GM18858 (cell line): Measurements from ENCODE around the gene IRF2BP2.
A peak's percentile ranks its signal among the peaks of the same experiment; 100 is the strongest.

ENCODE experiments used
- ATAC-seq: cut with Tn5 transposase; IDR thresholded peaks from one replicate; pipeline ENCODE4 v1.9.1; 2021; ENCODE audit not compliant: unreplicated experiment

Gene IRF2BP2

DNA sequence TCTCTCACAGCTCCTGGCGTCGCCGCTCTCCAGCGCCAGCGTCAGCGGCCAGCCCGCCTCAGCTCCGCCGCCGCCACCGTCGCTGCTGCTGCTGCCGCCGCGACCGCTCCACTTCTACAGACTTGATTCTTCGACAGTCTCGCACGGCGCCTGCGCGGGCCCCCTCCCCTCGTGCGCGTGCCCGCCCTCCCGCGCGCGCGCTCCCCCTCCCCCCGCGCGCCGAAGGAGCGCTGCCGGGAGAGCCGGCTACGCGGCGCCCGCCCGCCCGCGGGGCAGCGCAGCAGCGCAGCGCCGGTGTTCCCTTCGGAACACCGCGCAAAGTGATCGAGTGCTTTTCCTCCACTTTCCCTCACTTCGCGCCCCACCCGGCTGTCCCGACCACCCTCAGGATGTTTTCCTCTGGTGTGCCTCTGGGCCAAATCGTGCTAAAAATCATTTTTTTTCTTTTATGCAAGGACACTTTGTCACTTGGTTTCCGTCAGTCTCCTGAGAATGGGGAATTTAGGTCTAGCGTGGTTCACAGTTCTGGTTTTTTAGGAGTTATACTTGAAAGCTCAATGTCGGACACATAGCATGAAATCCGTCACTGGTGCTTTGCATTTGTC is at the start of gene IRF2BP2:
Gene IRF2BP2, minus strand, starts transcription at position 118 of the 605 bp plus-strand sequence. CDS start 684 bp downstream, outside the sequence.
- ATAC-seq, result no peak

DNA sequence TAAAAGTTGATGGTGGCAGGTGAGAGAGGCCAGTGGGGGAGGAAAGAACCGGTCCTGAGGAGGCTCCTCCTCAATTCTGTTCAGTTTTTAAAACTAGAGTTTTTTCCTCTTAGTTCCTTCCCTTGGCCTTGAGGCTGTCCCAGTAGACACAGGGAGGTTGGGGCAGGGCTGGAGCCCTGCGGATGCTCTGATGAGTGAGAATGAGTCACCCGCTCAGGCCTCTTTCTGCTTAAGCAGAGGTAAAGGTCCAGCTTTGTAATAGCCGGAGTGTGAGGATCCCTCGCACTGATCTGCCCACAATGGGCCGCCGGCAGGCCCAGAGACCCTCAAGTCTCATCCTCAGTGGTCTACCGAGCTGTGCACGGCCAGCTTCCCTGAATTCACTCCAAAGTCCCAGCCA is 49.6 kb upstream of the IRF2BP2 start:
- no peak for ATAC-seq

DNA sequence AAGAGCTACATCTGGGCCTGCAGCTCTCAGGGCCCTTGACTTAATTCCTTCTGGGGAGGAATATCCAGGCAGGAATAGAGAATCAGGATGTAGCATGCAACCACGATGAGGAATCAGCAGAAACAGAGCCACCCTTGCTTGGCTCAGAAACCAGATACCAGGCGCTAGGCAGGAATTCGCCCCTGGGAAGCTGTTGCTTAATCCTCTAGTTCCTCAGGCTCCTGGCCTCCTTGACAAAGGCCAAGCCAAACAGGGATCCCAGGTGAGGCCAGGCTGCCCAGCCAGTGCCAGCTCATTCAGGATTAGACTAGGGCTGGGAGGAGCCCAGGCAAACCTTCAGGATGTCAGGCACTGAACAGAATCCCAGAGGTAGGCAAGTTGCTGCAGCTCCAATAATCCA is 48.2 kb upstream of the IRF2BP2 start:
- ATAC-seq, result no peak

DNA sequence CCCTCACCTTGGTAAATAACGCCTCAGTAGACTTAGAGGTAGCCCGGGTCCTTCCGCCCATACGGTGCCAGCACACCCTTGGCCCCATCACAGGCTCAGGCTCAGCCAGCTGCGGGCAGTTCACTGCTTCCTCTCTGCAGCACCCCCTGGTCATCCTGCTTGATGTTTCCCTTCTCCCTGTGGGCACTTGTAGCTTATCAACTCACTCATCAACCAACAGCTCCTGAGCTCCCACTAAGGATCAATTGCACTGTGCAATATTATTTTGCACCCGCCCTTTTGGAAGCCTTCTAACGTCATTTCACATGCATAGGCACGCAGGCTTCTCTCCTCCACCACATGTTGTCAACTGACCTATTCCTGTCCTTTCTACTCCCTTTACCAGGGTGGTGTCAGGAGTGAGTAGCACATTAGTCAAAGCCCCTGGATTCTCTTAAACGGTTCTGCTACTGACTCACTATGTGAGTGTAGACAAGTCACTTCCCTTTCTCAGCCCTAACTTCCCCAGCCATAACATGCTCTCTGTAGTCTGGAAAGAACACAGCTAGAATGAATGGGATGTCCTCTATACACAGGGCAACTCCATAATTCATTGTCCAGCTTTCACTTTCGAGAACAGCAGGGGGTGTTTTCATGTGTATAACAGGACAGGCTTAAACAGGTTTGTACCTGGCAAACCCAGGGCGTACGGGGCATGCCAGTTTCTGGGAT is 47.1 kb upstream of the IRF2BP2 start:
- ATAC-seq, result peak; percentile 66

DNA sequence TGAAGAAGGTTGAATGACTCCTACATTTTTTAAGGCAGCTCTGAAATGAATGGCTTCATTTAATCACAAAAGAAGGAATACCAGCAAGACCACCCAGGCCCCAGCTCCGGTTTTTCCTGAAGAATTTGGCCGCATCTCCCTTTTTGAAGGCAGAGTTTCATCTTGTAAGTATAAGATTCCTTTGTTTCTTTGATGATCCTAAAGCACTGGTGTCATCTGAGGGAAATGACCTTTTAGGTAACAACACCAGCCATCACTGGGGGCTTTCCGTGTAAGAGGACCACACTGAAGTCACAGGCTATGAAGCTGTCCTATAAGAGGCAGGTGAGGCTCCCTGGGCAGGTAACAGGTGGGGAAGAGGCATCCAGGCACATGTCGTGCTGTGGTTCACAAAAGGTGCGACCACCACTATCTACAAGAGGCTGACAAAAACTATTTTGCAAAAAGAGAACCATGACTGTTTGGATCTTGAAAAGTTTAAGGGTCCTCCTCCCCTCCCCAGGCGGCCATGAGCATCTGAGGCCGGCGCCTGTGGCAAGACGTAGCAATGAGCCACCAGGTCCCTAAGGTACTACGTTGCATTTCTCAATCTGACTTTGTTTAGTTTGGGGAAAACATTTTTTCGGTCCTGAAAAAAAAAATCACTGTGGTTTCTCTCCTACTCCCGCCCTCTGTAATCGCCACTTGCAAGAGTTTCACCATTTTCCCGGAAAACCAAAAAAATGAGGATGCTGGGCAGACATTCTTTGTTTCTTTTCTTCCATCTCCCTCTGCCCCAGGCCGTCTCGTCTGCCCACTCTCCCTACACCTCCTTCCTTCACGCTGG is 46.3 kb upstream of the IRF2BP2 start:
- ATAC-seq, result no peak

DNA sequence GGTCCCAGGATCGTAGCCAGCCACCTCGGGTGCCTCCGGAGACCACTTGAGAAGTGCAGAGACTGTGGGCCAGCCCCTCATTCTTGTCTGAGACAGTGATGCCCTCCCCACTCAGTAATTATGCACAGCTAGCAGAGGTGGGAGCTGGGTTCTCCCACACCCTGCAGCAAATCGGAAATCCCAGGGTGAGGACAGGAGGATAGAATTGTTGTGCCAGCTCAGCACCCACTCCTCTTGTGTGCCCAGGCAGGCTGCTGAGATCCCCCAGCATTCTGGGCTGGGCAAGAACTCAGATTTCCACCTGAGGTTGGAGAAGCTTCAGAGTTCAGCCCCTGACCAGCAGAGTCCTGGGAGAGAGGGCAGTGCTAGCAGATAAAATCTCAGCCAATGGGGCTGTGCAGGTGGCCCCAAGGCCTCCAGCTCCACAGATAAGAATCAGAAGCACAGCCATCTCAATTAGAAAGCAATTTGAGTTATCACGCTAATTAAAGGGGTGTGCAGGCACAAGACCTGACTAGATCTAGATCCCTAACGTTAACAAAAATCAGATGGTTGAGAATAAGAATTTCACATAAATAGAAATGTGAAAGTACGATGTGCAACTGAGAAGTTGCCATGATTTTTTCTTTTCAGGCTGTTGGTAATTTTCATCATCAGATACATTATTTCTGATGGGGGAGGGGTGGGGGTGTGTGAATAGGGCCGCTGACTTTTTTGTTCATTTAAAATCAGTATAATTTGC is 45.5 kb upstream of the IRF2BP2 start:
- no peak for ATAC-seq

DNA sequence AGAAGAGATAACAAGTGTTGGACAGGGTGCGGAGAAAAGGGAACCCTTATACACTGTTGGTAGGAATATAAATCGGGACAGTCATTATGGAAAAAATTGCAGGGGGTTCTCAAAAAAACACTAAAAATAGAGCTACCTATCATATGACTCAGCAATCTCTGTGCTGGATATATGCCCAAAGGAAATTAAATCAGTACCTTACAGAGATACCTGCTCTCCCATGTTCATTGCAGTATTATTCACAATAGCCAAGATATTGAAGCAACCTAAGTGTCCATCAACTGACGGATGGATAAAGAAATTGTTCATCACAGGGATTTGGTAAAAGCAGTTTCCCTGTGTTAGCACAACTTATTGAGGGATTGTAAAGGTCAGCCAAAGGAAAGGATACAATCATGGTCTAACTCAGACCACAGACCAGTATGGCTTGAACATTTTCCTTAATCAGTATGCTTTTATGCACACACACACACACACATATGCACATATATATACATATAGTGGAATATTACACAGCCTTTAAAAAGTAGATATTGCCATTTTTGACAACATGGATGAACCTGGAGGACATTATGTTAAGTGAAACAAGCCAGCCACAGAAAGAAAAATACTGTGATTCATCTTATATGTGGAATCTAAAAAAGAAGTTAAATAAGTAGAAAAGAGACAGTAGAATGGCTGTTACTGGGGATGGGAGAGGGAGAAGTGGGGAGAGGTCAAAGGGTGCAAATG is 44.2 kb upstream of the IRF2BP2 start:
- no peak for ATAC-seq

DNA sequence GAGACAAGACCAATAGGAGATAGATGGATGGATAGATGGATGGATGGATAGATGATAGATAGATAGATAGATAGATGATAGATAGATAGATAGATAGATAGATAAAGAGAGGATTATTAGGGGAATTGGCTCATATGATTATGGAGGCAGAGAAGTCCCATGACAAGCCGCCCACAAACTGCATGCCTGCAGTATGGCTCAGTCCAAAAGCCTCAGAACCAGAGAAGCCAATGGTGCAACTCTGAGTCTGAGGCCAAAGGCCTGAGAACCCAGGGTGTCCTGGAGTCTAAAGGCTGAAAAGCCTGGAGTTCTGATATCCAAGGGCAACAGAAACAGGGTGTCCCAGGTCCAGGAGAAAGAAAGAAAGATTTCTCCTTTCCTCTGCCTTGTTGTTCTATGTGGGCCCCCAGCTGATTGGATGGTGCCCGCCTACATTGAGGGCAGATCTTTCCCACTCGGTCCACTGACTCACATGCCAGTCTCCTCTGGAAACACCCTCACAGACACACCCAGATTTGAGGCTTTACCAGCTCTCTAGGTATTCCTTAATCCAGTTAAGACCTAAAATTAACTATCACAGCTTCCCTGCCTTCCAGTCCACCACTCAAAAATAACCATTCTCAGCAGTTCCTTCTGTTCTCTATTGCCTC is 39.6 kb upstream of the IRF2BP2 start:
- ATAC-seq, result no peak

DNA sequence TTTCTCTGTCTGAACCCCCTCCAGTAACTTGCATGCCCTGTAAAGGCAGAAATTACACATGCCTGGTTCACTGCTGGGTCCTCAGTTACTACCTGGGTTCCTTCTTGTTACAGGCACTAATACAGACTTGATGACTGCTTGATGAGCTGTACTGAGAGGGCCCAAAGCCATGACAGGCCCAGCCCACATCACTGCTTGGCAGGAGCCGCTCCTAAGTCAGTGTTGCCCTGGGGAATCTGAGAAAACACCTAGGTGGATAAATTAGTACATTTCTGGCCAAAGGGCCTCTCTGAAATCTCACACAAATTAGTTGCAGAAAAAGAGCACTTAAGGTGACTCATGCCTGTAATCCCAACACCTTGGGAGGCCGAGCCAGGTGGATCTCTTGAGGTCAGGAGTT is 37.8 kb upstream of the IRF2BP2 start:
- no peak for ATAC-seq

DNA sequence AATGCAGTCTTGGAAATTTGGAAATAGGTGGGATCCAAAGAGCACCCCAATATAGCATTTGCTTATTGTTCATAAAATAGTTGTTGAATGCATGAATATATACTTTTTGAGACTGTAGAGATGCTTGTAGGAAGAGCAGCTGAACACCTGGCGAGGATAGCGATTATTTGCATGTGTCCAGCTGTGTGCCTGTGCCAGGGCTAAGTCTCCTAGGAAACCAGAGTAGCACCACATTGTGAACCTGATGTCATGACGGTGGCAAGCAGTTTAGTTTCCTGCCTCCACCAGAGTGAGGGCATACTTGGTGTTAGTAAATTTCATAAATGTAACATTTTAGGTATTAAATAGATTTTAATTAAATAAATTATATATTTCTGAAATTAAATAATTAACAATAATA is 37.3 kb upstream of the IRF2BP2 start:
- ATAC-seq, result no peak

DNA sequence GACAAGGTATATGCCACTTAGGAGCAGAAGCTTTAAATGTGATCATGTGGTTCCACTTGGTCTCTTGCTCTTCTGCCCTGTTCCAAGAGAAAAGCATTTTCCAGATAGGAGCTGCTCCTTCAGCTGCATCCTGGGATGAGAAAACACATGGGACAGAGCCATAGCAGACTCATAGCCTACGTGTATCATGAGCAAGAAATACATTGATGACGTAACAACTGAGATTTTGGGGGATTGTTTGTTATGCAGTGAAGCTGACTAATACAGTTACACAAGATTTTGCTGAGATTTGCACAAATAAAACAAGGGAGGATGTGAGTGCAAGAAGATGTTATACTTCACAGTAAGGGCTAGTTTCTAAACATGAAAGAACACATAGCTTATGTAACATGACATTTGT is 36.0 kb upstream of the IRF2BP2 start:
- no peak for ATAC-seq

DNA sequence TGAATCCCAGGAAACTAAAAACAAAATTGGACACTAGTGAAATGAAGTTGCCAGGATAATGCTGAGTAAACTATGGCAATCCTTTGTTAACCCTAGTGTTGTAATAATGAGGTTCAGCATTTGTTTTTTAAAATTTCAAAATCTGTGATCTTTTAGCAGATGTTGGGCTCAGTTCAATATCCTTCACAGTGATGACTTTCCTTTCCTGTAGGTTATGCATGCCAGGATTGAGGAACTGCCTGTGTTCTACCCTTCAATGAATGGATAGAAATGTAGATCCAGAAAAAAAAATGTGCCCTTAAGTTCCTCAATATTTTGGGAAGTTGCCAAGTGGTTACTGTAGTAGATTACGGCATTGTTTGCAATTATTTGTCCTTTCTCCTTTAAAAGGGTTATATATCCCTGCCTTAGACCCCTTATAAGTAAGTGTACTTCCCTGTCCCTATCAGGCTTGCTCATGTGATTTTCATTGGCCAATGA is 35.5 kb upstream of the IRF2BP2 start:
- ATAC-seq, result no peak

DNA sequence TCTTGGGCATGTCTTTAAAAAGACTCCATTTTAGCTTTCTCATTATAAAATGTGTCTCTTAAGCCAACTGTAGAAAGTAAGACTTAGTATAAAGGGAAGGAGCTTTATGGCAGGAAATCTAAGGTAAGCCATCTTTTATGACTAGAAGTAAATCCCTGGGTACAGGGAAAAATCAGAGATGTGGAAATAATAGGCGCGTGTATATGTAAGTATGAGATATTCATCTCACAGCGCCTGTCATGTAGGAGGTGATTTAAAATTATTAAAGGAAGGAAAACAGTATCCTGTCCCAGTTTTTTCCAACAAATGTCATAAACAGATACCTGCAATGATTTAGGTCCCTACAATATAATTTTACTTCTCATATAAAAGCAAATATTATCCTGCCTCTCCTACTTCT is 35.0 kb upstream of the IRF2BP2 start:
- ATAC-seq, result no peak

DNA sequence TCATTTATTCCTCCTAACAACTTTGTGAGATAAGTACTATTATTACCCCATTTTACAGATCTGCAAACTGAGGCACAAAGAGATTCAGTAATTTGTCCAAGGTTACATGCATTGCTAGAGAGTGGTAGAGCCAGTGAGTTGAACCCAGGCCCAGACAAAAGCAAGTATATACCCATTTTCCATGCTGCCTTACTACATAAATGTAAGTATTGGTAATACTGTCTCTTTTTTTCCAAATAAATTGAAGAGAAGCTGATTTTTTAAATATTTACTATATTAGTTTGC is 33.8 kb upstream of the IRF2BP2 start:
- ATAC-seq, result no peak

DNA sequence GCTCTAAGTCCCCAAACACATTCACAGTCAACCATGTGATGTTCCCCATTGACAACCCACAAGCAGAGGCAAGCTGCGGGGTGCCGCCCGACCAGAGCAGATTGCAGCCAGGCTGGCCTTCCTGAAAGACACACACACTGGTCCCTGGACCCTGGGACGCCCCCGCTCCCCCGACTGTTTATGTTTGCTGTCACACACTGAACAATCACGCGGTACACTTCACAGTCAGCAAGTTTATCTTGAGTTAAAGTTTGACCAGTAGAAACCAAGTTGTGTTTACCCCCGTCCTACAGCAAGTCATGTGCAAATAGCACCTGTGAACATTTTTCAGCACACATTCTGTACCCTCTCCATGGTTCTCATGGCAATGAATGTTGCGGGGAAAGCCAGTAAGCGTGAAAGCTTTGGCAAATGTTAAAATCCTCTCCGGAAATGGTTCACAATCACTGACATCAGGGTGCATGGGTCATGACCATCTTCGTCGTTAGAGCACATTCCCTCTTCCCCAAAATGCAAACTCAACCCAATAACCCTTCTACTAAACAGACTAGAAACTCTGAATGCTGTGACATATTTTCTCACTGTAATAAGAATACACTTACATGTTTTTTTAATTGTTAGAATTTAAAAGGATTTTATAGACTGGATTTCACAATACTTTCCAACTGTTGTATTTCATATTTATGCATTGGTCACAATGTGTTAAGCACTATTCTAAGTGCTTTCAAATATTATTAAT is 33.3 kb upstream of the IRF2BP2 start:
- no peak for ATAC-seq

DNA sequence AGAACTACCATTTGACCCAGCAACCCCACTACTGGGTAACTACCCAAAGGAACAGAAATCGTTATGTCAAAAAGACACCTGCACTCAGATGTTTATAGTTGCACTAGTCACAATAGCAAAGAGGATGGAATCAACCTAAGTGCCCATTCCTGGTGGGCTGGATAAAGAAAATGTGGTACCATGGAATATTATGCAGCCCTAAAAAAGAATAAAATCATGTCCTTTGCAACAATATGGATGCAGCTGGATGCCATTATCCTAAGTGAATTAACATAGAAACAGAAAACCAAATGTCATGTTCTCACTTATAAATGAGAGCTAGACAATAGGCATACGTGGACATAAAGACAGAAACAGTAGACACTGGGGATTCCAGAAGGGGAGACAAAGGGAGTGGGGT is 32.5 kb upstream of the IRF2BP2 start:
- no peak for ATAC-seq

DNA sequence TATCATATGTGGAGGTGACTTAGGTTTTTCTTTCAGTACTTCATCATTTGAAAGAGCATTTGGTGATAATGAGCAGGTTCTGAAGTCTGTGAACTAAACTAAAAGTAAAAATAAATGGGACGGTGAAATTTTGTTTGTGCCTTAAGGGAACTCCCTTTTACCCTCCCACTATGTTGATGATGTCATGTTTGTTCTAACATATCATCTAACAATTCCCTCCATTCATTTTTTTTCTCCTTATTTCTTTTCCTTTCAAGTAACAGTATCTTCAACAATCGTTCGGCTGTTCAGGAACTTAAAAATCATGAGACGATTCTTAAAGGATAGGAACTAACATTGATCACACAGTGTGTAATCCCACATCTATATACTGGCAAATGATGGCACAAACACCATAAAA is 30.0 kb upstream of the IRF2BP2 start:
- ATAC-seq, result no peak

DNA sequence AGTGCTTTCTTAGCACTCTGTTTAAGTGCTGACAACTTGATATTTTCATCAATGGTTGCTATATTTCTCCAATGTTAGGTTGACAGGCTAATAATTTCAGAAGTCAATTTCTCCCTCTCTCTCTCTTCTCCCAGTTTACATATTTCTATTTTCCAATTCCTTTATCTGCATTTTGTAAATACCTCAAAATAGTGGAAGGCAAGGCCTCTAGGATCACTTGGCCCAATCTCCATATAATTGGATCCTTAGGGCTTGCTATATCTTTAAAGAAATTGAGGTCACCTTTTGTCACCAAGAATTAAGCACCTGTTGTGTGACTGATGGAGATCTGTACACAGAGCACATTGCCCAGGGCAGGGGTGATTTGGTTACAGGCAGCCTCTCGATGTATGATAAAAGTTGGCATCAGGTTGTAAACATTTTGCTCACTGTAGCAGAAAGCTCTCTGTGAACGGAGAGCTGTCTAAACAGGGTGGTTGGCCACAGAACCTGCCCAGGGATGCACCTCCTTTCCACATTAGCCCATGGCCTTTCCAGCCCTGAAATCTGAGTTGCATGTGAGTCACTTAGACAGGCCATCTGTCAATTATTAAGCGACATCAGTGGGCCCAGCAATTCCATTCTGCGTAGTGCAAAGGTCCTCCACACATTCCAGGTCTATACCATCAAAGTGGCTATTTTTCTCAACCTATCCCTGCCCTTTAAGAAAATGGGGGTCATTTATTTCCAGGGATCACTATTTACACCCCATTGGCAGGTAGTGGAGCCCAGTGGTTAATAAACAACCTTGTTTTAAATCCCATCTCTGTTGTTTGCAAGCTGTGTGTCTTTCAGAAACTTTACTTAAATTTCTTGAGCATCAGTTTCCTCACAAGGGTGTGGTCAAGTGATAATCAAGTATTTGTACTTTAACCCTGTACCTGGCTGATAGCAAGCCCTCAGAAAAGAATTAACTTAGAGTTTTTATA is 29.1 kb upstream of the IRF2BP2 start:
- ATAC-seq, result no peak
